ENCODE measurements around the gene UST. TPM values are rescaled to one million over a fixed set of nuclear protein-coding genes. Genes with fewer than 3 reads are reported as not detected.

Gene UST
- total RNA-seq, 4 donors from 2014 or later: 4.8 to 9.0 (median 7.8) TPM

DNA sequence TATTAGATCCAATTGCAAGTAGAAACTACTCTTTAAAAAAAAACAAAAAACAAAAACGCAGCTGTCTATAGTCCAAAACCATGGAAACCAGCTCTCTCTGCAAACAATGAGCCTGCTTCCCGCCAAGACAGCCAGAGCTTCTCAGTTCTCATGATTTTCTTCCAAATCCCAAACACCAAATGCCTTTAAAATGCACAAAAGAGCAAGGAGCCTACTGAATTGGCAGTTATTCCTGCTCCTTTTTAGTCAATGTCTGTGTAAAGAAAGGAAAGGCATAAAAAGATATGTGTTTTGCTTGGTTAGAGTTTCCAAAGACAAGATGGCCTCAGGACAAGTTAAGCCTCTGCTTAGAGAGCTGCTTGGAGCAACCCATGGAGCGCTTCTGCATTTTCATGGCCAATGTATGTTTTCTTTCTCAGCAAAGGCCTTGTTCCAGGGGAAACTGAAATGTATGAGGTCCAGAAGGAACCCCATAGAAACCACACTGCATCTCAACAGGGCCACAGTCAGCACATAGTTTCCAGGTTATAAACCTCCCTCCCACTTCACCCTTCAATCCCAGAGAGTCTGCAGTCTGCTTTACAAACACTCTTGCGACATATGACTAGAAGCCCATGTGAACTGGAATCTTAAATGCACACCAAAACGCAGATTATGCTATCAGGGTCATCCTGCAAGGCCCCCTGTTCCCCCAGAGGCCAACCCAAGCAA, 361.4 kb downstream of the UST start:
- intact Hi-C loops (cut with DNase I; ENCODE audit: low total_unique reads) (no loop called here), in situ Hi-C loops (cut with MboI; ENCODE audit: low pct_ligation_motif_present in 1 of 4, low pct_unique_long_range_greater_than_20kb in 1 of 4, low sequenced_read_pairs in 3 of 4) (no loop called here)
- TF ChIP-seq EP300 (IDR thresholded peaks at IDR 0.05; ENCODE audit: low read depth) (no peak), POLR2AphosphoS5 (IDR thresholded peaks at IDR 0.05) (no peak)
- H3K4me1 ChIP-seq: no peaks in the 10 kb centered on the region
- H3K36me3 ChIP-seq: no peaks in the 10 kb centered on the region
- WGBS, 2 donors (ENCODE audit: low coverage in 1 of 2): 81 to 89% methylated on average over 2 to 5 of the region's 5 CpGs
- no peak overlapping the region for H3K4me3 ChIP-seq
- H3K27me3 ChIP-seq: no peaks in the 10 kb centered on the region
- no peak for DNase-seq
- no peak overlapping the region for H3K27ac ChIP-seq
- H3K9me3 ChIP-seq: no peaks in the 10 kb centered on the region

DNA sequence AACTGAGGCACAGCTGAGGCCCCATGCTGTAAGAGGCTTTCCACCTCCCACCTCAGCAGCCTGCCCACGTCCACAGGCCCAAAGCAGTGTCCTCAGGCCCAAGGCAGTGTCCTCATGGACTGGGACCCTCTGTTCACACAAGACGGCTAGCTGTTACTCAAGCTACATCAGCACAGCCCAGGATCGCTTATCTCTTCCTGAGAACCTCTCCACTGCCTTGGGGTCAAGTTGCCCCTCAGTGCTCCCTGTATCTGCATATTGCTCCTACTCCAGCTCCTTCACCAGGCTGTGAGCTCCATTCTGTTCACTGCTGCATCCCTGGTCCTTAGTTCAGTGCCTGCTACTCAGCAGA, 361.9 kb downstream of the UST start:
- TF ChIP-seq, protein P1, sequence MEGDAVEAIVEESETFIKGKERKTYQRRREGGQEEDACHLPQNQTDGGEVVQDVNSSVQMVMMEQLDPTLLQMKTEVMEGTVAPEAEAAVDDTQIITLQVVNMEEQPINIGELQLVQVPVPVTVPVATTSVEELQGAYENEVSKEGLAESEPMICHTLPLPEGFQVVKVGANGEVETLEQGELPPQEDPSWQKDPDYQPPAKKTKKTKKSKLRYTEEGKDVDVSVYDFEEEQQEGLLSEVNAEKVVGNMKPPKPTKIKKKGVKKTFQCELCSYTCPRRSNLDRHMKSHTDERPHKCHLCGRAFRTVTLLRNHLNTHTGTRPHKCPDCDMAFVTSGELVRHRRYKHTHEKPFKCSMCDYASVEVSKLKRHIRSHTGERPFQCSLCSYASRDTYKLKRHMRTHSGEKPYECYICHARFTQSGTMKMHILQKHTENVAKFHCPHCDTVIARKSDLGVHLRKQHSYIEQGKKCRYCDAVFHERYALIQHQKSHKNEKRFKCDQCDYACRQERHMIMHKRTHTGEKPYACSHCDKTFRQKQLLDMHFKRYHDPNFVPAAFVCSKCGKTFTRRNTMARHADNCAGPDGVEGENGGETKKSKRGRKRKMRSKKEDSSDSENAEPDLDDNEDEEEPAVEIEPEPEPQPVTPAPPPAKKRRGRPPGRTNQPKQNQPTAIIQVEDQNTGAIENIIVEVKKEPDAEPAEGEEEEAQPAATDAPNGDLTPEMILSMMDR (IDR thresholded peaks at IDR 0.05): no peak
- TF ChIP-seq POLR2AphosphoS5 (IDR thresholded peaks at IDR 0.05) (no peak), EP300 (IDR thresholded peaks at IDR 0.05; ENCODE audit: low read depth) (no peak), POLR2A (IDR thresholded peaks at IDR 0.05) (no peak)
- in situ Hi-C loops (cut with MboI; ENCODE audit: low pct_ligation_motif_present in 1 of 4, low pct_unique_long_range_greater_than_20kb in 1 of 4, low sequenced_read_pairs in 3 of 4): no loop called here

DNA sequence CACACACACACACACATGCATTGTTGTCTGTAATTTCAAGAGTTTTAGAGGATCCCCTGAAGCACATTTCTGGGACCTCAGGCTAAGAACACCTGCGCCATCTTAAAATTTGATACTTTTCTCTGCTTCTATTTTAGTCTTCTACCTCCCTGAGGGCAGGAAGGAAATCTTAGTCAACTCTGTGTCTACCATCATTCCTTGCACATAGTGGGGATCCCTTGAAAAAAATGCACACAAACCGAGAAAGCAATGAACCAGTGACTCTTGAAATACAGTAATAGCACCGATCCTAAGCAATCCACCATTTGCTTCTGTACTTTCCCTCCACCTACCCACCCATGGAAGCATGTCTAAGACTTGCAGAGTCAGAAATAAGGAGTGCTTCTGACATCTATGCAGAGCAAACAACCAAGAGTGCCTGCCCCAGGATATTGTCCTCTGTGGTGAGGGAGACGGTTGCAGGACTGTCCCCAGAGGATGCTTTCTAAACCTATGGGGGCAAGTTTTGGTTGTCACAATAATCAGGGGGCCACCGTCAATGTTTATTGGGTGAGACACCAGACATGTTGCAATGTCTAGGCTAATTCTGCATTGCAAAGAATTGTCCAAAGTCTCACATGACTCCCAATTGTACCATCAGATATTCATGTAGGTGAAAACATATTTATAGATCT, 362.7 kb downstream of the UST start:
- no peak for DNase-seq
- WGBS, 2 donors (ENCODE audit: low coverage in 1 of 2): 78 to 86% methylated on average over 3 to 5 of the region's 5 CpGs
- intact Hi-C loops (cut with DNase I; ENCODE audit: low total_unique reads): no loop called here
- in situ Hi-C loops (cut with MboI; ENCODE audit: low pct_ligation_motif_present in 1 of 4, low pct_unique_long_range_greater_than_20kb in 1 of 4, low sequenced_read_pairs in 3 of 4): no loop called here
- TF ChIP-seq, protein P1 (IDR thresholded peaks at IDR 0.05): no peak
- TF ChIP-seq POLR2AphosphoS5 (IDR thresholded peaks at IDR 0.05) (no peak), EP300 (IDR thresholded peaks at IDR 0.05; ENCODE audit: low read depth) (no peak), POLR2A (IDR thresholded peaks at IDR 0.05) (no peak)
- no peaks in the 10 kb centered on the region for H3K36me3 ChIP-seq
- no peaks in the 10 kb centered on the region for H3K4me1 ChIP-seq
- H3K4me3 ChIP-seq: no peak overlapping the region
- no peaks in the 10 kb centered on the region for H3K9me3 ChIP-seq
- no peak overlapping the region for H3K27ac ChIP-seq
- H3K27me3 ChIP-seq: no peaks in the 10 kb centered on the region

More for the DNA sequence above, 361.9 kb downstream of the UST start:
- no peaks in the 10 kb centered on the region for H3K27me3 ChIP-seq
- no peaks in the 10 kb centered on the region for H3K36me3 ChIP-seq
- no peaks in the 10 kb centered on the region for H3K4me1 ChIP-seq
- no peak overlapping the region for H3K27ac ChIP-seq
- no peak for DNase-seq
- H3K4me3 ChIP-seq: no peak overlapping the region
- 100% methylated on average over 2 of the region's 3 CpGs; no CpG with 5 or more reads in 1 of the 2 donors for WGBS, 2 donors (ENCODE audit: low coverage in 1 of 2)
- no peaks in the 10 kb centered on the region for H3K9me3 ChIP-seq
- intact Hi-C loops (cut with DNase I; ENCODE audit: low total_unique reads): no loop called here

DNA sequence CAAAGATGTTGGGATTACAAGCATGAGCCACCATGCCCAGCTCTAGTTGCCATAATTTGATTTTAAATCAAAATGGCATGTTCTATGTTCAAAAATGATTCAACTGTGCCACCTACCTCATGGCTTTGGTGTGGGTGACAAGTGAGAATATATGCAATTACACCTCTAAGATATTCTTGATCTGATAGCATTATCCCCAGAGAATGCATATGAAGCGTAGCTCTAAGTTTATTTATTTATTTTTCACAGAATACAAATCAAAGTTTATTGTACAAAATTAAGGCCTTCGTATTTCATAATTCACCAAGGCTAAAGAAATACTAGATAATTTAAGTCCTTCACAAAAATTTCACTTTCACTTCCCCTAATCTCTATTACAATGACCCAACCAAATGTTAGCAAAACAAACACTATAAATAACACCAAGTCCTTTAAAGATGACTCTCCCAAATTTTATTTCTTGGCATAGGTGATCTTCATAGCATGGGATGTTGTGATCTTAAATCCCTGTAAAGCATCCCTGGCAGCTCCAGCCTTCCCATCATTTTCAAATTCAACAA, 364.8 kb downstream of the UST start:
- DNase-seq: no peak
- Histone ChIP-seq H3K4me1 (no peaks in the 10 kb centered on the region), H3K27ac (no peak overlapping the region), H3K4me3 (no peak overlapping the region), H3K9me3 (no peaks in the 10 kb centered on the region), H3K36me3 (no peaks in the 10 kb centered on the region), H3K27me3 (no peaks in the 10 kb centered on the region)
- intact Hi-C loops (cut with DNase I; ENCODE audit: low total_unique reads) (no loop called here), in situ Hi-C loops (cut with MboI; ENCODE audit: low pct_ligation_motif_present in 1 of 4, low pct_unique_long_range_greater_than_20kb in 1 of 4, low sequenced_read_pairs in 3 of 4) (no loop called here)
- TF ChIP-seq EP300 (IDR thresholded peaks at IDR 0.05; ENCODE audit: low read depth) (no peak), POLR2A (IDR thresholded peaks at IDR 0.05) (no peak), POLR2AphosphoS5 (IDR thresholded peaks at IDR 0.05) (no peak)
- TF ChIP-seq, protein P1 (IDR thresholded peaks at IDR 0.05): no peak
- WGBS, 2 donors (ENCODE audit: low coverage in 1 of 2): 74 to 75% methylated on average over 2 of the region's 2 CpGs
